ENCODE data around the gene HSP90AB1. TPM values are rescaled to one million over a fixed set of nuclear protein-coding genes. Genes with fewer than 3 reads are reported as not detected.

Gene HSP90AB1
- total and polyA plus RNA-seq, 2 experiments from 2014 or later, result 665 to 876 TPM

GRCh38 chr6:44251576-44252524, 4.9 kb downstream of the HSP90AB1 start:
- H3K27me3 ChIP-seq, result no peaks in the 10 kb centered on the region
- H3K4me3 ChIP-seq, result no peak overlapping the region
- no peaks in the 10 kb centered on the region for H3K9me3 ChIP-seq (ENCODE audit: low read depth)
- peaks cover 8% of the 10 kb centered on the region for H3K4me1 ChIP-seq (ENCODE audit: low read depth)
- TF ChIP-seq CTCF (IDR thresholded peaks at IDR 0.05; ENCODE audit: low read depth, low read length), result no peak
- peaks cover 70% of the 10 kb centered on the region for H3K36me3 ChIP-seq
- DNase-seq (ENCODE audit: low read depth in 1 of 2, low spot score in 1 of 2), result no peak
- peak overlapping the region; percentile 16 for H3K27ac ChIP-seq

- H3K9me3 ChIP-seq (ENCODE audit: low read depth), result no peaks in the 10 kb centered on the region
- peaks cover 70% of the 10 kb centered on the region for H3K36me3 ChIP-seq
- TF ChIP-seq CTCF (IDR thresholded peaks at IDR 0.05; ENCODE audit: low read depth, low read length), result peak; percentile 56
- H3K4me3 ChIP-seq, result no peak overlapping the region
- peaks cover 6% of the 10 kb centered on the region for H3K4me1 ChIP-seq (ENCODE audit: low read depth)
- H3K27ac ChIP-seq, result no peak overlapping the region
- DNase-seq (ENCODE audit: low read depth in 1 of 2, low spot score in 1 of 2), result peak; percentile 50 to 65
- H3K27me3 ChIP-seq, result no peaks in the 10 kb centered on the region
These were observed 6.6 kb downstream of the HSP90AB1 start for GRCh38 chr6:44253307-44254101.

- no peak overlapping the region for H3K4me3 ChIP-seq
- DNase-seq (ENCODE audit: low read depth in 1 of 2, low spot score in 1 of 2), result no peak
- H3K27ac ChIP-seq, result no peak overlapping the region
- no peaks in the 10 kb centered on the region for H3K4me1 ChIP-seq (ENCODE audit: low read depth)
- TF ChIP-seq CTCF (IDR thresholded peaks at IDR 0.05; ENCODE audit: low read depth, low read length), result no peak
- no peaks in the 10 kb centered on the region for H3K27me3 ChIP-seq
- H3K36me3 ChIP-seq, result peaks cover 64% of the 10 kb centered on the region
- H3K9me3 ChIP-seq (ENCODE audit: low read depth), result no peaks in the 10 kb centered on the region
These were observed 7.5 kb downstream of the HSP90AB1 start for GRCh38 chr6:44254191-44255104.

- Histone ChIP-seq H3K9me3 (ENCODE audit: low read depth) (no peaks in the 10 kb centered on the region), H3K27me3 (no peaks in the 10 kb centered on the region), H3K27ac (peak overlapping the region; percentile 8), H3K36me3 (peaks cover 56% of the 10 kb centered on the region), H3K4me1 (ENCODE audit: low read depth) (no peaks in the 10 kb centered on the region), H3K4me3 (no peak overlapping the region)
- TF ChIP-seq CTCF (IDR thresholded peaks at IDR 0.05; ENCODE audit: low read depth, low read length), result no peak
- no peak for DNase-seq (ENCODE audit: low read depth in 1 of 2, low spot score in 1 of 2)
These were observed 8.4 kb downstream of the HSP90AB1 start for GRCh38 chr6:44255105-44255808.

Measured in cardiac muscle cell (in vitro differentiated cells and primary cell).